Left lung (tissue), 10 donors: ENCODE data around the gene SC5D. TPM values are rescaled to one million over a fixed set of nuclear protein-coding genes. Genes with fewer than 3 reads are reported as not detected.

ENCODE experiments used
- ATAC-seq: fragments of 200-7000 bp; cut with Tn5 transposase; one replicate; pipeline ENCODE4 v1.9.1; 2020; ENCODE audit warnings: moderate library complexity
- DNase-seq, 4 donors: peaks; one replicate each; pipeline ENCODE4 v3.0.0-alpha.2; 2013 to 2020
- H3K27ac ChIP-seq, 2 donors: fragments of 200-600 bp; sonication (generic) in 1 of 2; one replicate each; pipeline versions ENCODE4 v1.5.0 to v1.8.0; 2020 to 2021
- H3K27me3 ChIP-seq, 2 donors: fragments of 200-600 bp; sonication (generic) in 1 of 2; one replicate each; pipeline versions ENCODE4 v1.5.0 to v1.8.0; 2020 to 2021
- H3K36me3 ChIP-seq, 2 donors: fragments of 200-600 bp; sonication (generic) in 1 of 2; one replicate each; pipeline versions ENCODE4 v1.5.0 to v1.8.0; 2020 to 2021
- H3K4me1 ChIP-seq, 2 donors: fragments of 200-600 bp; one replicate each; pipeline ENCODE4 v1.8.0; 2021
- H3K4me3 ChIP-seq, 2 donors: fragments of 200-600 bp; sonication (generic) in 1 of 2; one replicate each; pipeline versions ENCODE4 v1.5.0 to v1.8.0; 2020 to 2021; ENCODE audit warnings: mild to moderate bottlenecking in 1 of 2
- H3K9me3 ChIP-seq, 2 donors: fragments of 200-600 bp; sonication (generic) in 1 of 2; one replicate each; pipeline versions ENCODE4 v1.5.0 to v1.8.0; 2020 to 2021
- CTCF ChIP-seq, 2 donors: fragments of 200-600 bp; sonication (generic) in 1 of 2; IDR thresholded peaks; one replicate each; pipeline versions ENCODE4 v1.5.0 to v1.8.0; 2021; ENCODE audit warnings: antibody characterized with exemption in 2 of 2
- intact Hi-C, 2 donors: fragments of 100-400 bp; cut with DNase I; formaldehyde crosslinking; loops; one replicate each; pipeline versions ENCODE4 v1.11.2 to v1.14.2; 2022
- polyA plus RNA-seq, 6 donors: library from polyadenylated mRNA; unstranded; fragments of 120-200 nt; gene quantifications; one replicate each; pipeline ENCODE4 v1.2.1, GENCODE V29; 2013; ENCODE audit not compliant: insufficient read length in 6 of 6
- total RNA-seq, 2 donors: library from RNA; stranded (reverse); fragmentation: NEBNext Ultra II Directional; extraction: Animal tissue kit (Norgen Biotek cat#: 25700); gene quantifications; one replicate each; pipeline ENCODE4 v1.2.1, GENCODE V29; 2021
- donor health status: DM: no; HTN: yes; CAD: no.
- donor health status: DM: no; HTN: no; CAD: no.

The SC5D gene
- total and polyA plus RNA-seq, 8 donors, result 41.8 to 79.1 (median 46.9) TPM

DNA sequence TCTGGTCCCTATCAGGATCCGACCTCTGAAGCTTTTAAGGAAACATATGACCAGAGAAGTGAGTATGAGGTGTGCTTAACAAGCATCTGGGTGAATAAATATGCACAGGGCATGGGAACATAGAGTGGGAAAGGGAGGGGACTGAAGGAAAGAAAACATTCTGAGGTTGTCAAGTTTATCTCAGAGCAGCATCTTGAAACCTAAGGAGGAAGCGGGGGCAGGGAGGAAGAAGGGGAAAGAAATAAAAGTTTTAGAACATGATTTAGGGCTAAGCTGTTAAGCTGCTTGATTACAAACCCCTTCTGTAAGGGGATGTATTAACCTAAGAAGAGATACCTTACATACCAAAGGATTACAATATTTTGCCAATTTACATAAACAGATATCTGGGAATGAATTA lies 24.0 kb upstream of the SC5D start:
- no peaks in the 10 kb centered on the region for H3K4me1 ChIP-seq
- intact Hi-C loops, result no loop called here
- TF ChIP-seq CTCF (IDR thresholded peaks at IDR 0.05), result no peak
- peaks cover 5 to 60% of the 10 kb centered on the region in 2 donors for H3K27me3 ChIP-seq
- H3K4me3 ChIP-seq, result no peak overlapping the region
- ATAC-seq (no peak), DNase-seq (no peak)
- H3K9me3 ChIP-seq, result no peaks in the 10 kb centered on the region
- H3K27ac ChIP-seq, result no peak overlapping the region
- H3K36me3 ChIP-seq, result no peaks in the 10 kb centered on the region

DNA sequence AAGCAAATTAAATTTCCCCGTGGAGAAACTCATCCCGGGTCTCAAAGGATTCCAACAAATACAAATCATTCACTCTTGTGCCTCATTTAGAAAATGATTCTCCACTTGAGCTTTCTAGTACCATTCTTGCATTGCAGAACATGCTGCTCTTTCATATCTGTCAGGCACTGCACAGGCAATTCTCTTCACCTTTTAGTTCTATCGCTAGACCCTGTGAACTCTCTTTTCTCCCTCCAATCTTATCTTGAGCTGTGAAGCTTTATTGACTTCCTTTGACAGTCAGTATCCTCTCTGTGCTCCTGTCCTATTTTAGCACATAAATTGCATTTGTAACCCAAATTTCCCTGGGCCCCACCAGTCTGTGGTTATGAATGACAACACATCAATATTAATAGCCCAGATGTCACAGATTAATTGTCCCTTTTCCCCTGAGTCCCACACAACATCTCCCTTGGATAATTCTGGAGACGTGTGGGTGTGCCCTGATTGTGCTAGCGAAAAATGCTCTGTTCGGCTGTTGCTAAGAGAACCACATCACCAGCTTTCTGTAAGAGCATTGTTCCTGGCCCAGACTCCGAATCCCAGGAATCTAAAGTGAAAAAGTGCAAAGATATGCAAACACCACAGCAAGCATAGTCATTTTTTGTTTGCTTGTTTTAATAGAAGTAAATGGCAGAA lies 22.4 kb upstream of the SC5D start:
- intact Hi-C loops, result no loop called here
- ATAC-seq, result no peak
- no peaks in the 10 kb centered on the region for H3K4me1 ChIP-seq

DNA sequence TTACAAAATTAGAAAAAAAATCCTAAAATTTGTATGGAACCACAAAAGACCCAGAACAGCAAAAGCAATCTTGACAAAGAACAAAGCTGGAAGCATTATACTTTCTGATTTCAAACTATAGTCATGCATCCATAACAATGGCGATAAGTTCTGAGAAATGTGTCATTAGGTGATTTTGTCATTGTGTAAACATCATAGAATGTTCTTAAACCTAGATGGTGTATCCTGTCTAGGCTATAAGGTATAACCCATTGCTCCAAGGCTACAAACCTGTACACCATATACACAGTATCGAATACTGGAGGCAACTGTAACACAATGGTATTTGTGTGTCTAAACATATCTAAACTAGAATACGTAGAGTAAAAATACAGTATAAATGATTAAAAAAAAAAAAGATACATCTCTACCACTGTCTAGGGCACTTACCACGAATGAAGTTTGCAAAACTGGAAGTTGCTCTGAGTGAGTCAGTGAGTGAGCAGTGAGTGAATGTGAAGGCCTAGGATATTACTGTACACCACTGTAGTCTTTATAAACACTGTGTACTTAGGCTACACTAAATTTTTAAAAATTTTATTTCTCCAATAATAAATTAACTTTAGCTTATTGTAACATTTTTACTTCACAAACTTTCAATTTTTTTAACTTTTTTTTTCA lies 18.1 kb upstream of the SC5D start:
- intact Hi-C loops, result no loop called here
- no peak for ATAC-seq
- H3K4me3 ChIP-seq, result no peak overlapping the region

More for the DNA sequence above, 22.4 kb upstream of the SC5D start:
- Histone ChIP-seq H3K4me3 (no peak overlapping the region), H3K9me3 (no peaks in the 10 kb centered on the region), H3K27me3 (peaks cover 5 to 53% of the 10 kb centered on the region in 2 donors), H3K27ac (no peak overlapping the region), H3K36me3 (no peaks in the 10 kb centered on the region)
- TF ChIP-seq CTCF (IDR thresholded peaks at IDR 0.05), result no peak
- DNase-seq, result no peak

DNA sequence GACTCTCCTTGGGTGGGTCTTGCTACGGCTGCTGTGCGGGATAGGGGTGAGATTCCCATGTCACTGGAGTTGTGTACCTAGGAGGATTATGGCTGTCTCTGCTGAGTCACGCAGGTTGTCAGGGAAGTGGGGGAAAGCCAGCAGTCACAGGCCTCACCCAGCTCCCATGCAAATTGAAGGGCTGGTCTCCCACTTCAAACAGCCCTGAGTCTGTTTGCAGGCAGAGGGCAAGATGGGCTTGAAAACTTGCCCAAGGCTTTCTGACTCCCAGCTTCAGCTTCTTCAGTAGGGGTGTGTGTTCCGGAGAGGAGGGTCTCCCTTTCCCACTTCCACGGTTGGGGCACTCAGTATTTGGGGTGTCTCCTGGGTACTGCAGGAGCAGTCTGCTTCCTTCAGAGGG lies 10.9 kb upstream of the SC5D start:
- H3K36me3 ChIP-seq, result no peaks in the 10 kb centered on the region
- DNase-seq, result no peak
- no peak overlapping the region for H3K4me3 ChIP-seq
- H3K9me3 ChIP-seq, result no peaks in the 10 kb centered on the region
- ATAC-seq, result no peak
- H3K4me1 ChIP-seq, result no peaks in the 10 kb centered on the region
- intact Hi-C loops, result no loop called here
- H3K27ac ChIP-seq, result no peak overlapping the region
- TF ChIP-seq CTCF (IDR thresholded peaks at IDR 0.05), result no peak
- no peaks in the 10 kb centered on the region for H3K27me3 ChIP-seq

More for the DNA sequence above, 18.1 kb upstream of the SC5D start:
- Histone ChIP-seq H3K36me3 (no peaks in the 10 kb centered on the region), H3K27ac (no peak overlapping the region), H3K4me1 (no peaks in the 10 kb centered on the region), H3K27me3 (peaks cover 0 to 17% of the 10 kb centered on the region in 2 donors), H3K9me3 (no peaks in the 10 kb centered on the region)
- TF ChIP-seq CTCF (IDR thresholded peaks at IDR 0.05), result no peak
- no peak for DNase-seq

GRCh38 chr11:121282386-121282785 lies 10.2 kb upstream of the SC5D start:
- Histone ChIP-seq H3K9me3 (no peaks in the 10 kb centered on the region), H3K4me1 (no peaks in the 10 kb centered on the region), H3K27me3 (no peaks in the 10 kb centered on the region), H3K27ac (no peak overlapping the region), H3K4me3 (no peak overlapping the region), H3K36me3 (no peaks in the 10 kb centered on the region)
- intact Hi-C loops, result no loop called here
- no peak for DNase-seq
- TF ChIP-seq CTCF (IDR thresholded peaks at IDR 0.05), result no peak
- no peak for ATAC-seq
